AG09319 (cell line): Measurements from ENCODE around the gene RAB40B.

Experiments used
- DNase-seq: peaks from one replicate; pipeline ENCODE4 v3.0.0-alpha.2; 2010; ENCODE audit warnings: low read depth; ENCODE audit errors: extremely low read depth
- CTCF ChIP-seq: IDR thresholded peaks from 2 replicates; pipeline ENCODE4 v1.5.1; 2011; ENCODE audit warnings: low read depth, mild to moderate bottlenecking, inconsistent platforms, low read length, moderate library complexity

The RAB40B gene

GRCh38 chr17:82679586-82680465 is 18.7 kb downstream of the RAB40B start:
- no peak for TF ChIP-seq CTCF
- no peak for DNase-seq

- DNase-seq, result no peak
- no peak for TF ChIP-seq CTCF
These were observed 20.1 kb downstream of the RAB40B start for GRCh38 chr17:82678265-82678891.

GRCh38 chr17:82677353-82677925 is 21.1 kb downstream of the RAB40B start:
- no peak for DNase-seq
- TF ChIP-seq CTCF, result no peak

GRCh38 chr17:82675476-82676245 is 22.8 kb downstream of the RAB40B start:
- DNase-seq, result no peak
- TF ChIP-seq CTCF, result no peak

GRCh38 chr17:82674656-82675475 is 23.6 kb downstream of the RAB40B start:
- no peak for DNase-seq
- TF ChIP-seq CTCF, result no peak

- no peak for TF ChIP-seq CTCF
- no peak for DNase-seq
These were observed 27.6 kb downstream of the RAB40B start for GRCh38 chr17:82670661-82671450.
